OCI-LY1 (cell line): ENCODE results near the gene STAT5A.

Experiments used
- H2AFZ ChIP-seq: fragments of 200-600 bp; sonication (generic), shearing (Covaris generic); 2 replicates; pipeline ENCODE4 v1.6.0; 2014; ENCODE audit warnings: antibody characterized with exemption, mild to moderate bottlenecking, low read length
- H3F3A ChIP-seq: fragments of 200-600 bp; sonication (generic), shearing (Covaris generic); 2 replicates; pipeline ENCODE4 v1.6.0; 2014; ENCODE audit warnings: mild to moderate bottlenecking, antibody characterized with exemption, low read length, moderate library complexity; ENCODE audit not compliant: insufficient read depth
- H3K27ac ChIP-seq: fragments of 200-600 bp; sonication (generic); 2 replicates; pipeline ENCODE4 v1.5.1; 2014; ENCODE audit warnings: low read length, mixed run types, mild to moderate bottlenecking, low read depth; ENCODE audit not compliant: poor library complexity, severe bottlenecking
- H3K27me3 ChIP-seq: fragments of 200-600 bp; sonication (generic); 2 replicates; pipeline ENCODE4 v1.6.0; 2014; ENCODE audit warnings: antibody characterized with exemption, mild to moderate bottlenecking, low read length, moderate library complexity; ENCODE audit not compliant: insufficient read depth
- H3K36me3 ChIP-seq: fragments of 200-600 bp; sonication (generic); 2 replicates; pipeline ENCODE4 v1.6.1; 2014; ENCODE audit warnings: mild to moderate bottlenecking, antibody characterized with exemption, low read length, moderate library complexity, mixed read lengths; ENCODE audit not compliant: insufficient read depth
- H3K4me1 ChIP-seq: fragments of 200-600 bp; sonication (generic); 2 replicates; pipeline ENCODE4 v1.5.1; 2014; ENCODE audit warnings: mild to moderate bottlenecking, low read length, moderate library complexity; ENCODE audit not compliant: insufficient read depth, severe bottlenecking
- H3K4me2 ChIP-seq: fragments of 200-600 bp; sonication (generic), shearing (Covaris generic); 2 replicates; pipeline ENCODE4 v1.6.1; 2014; ENCODE audit warnings: low read length
- H3K4me3 ChIP-seq: fragments of 200-600 bp; sonication (generic); 2 replicates; pipeline ENCODE4 v1.5.1; 2014; ENCODE audit warnings: low read length, low read depth, mild to moderate bottlenecking, mixed read lengths; ENCODE audit not compliant: poor library complexity, severe bottlenecking
- H3K79me2 ChIP-seq: fragments of 200-600 bp; shearing (Covaris generic); 2 replicates; pipeline ENCODE4 v1.6.1; 2016; ENCODE audit warnings: mixed run types, low read length, mixed read lengths; ENCODE audit not compliant: insufficient read depth
- H3K9ac ChIP-seq: fragments of 200-600 bp; sonication (generic), shearing (Covaris generic); 2 replicates; pipeline ENCODE4 v1.6.1; 2014; ENCODE audit warnings: mild to moderate bottlenecking, low read length, mixed read lengths
- H3K9me2 ChIP-seq: fragments of 200-600 bp; sonication (generic), shearing (Covaris generic); 2 replicates; pipeline ENCODE4 v1.6.1; 2014; ENCODE audit warnings: low read depth, mild to moderate bottlenecking, low read length, mixed read lengths
- H3K9me3 ChIP-seq: fragments of 200-600 bp; shearing (Covaris generic); 2 replicates; pipeline ENCODE4 v1.6.1; 2014; ENCODE audit warnings: low read length, mixed read lengths
- H4K20me1 ChIP-seq: fragments of 200-600 bp; sonication (generic), shearing (Covaris generic); 2 replicates; pipeline ENCODE4 v1.6.0; 2016; ENCODE audit warnings: mild to moderate bottlenecking, low read length; ENCODE audit not compliant: insufficient read depth
- CTCF ChIP-seq: fragments of 200-600 bp; sonication (generic), shearing (Covaris generic); IDR thresholded peaks from 2 replicates; pipeline ENCODE4 v1.5.1; 2017; ENCODE audit warnings: mild to moderate bottlenecking, antibody characterized with exemption, low read length, moderate library complexity, mixed read lengths
- EZH2 ChIP-seq: fragments of 200-600 bp; sonication (generic), shearing (Covaris generic); IDR thresholded peaks from 2 replicates; pipeline ENCODE4 v1.8.0; 2017; ENCODE audit warnings: borderline replicate concordance, mixed run types, mild to moderate bottlenecking, antibody characterized with exemption, low read length, moderate library complexity, mixed read lengths

Gene STAT5A

DNA sequence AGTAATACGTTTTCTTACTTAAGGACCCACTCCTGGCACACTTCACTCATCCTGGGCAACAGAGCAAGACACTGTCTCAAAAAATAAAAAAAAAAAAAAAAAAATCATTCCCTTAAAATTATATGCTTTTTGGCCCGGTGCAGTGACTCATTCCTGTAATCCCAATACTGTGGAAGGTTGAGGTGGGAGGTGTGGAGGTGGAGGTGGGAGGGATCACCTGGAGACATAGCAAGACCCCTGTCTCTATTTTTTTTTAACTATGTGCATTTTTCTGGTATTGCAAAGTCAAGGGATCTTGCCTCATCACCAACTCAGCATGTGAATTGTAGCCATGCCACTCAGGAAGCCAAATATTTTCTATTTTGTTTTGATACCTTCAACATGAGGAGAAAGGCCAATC is 21.8 kb upstream of the STAT5A start:
- Histone ChIP-seq H3K9me2 (no peaks in the 10 kb centered on the region), H3K9ac (no peak overlapping the region), H3K4me3 (no peak overlapping the region), H3K36me3 (no peaks in the 10 kb centered on the region), H3K27me3 (no peaks in the 10 kb centered on the region), H3K27ac (no peak overlapping the region), H3K9me3 (no peaks in the 10 kb centered on the region), H3K79me2 (no peaks in the 10 kb centered on the region), H3F3A (no peaks in the 10 kb centered on the region), H2AFZ (no peak overlapping the region), H3K4me1 (no peaks in the 10 kb centered on the region), H4K20me1 (no peaks in the 10 kb centered on the region), H3K4me2 (no peak overlapping the region)
- no peak for TF ChIP-seq CTCF
- no peak for TF ChIP-seq EZH2

DNA sequence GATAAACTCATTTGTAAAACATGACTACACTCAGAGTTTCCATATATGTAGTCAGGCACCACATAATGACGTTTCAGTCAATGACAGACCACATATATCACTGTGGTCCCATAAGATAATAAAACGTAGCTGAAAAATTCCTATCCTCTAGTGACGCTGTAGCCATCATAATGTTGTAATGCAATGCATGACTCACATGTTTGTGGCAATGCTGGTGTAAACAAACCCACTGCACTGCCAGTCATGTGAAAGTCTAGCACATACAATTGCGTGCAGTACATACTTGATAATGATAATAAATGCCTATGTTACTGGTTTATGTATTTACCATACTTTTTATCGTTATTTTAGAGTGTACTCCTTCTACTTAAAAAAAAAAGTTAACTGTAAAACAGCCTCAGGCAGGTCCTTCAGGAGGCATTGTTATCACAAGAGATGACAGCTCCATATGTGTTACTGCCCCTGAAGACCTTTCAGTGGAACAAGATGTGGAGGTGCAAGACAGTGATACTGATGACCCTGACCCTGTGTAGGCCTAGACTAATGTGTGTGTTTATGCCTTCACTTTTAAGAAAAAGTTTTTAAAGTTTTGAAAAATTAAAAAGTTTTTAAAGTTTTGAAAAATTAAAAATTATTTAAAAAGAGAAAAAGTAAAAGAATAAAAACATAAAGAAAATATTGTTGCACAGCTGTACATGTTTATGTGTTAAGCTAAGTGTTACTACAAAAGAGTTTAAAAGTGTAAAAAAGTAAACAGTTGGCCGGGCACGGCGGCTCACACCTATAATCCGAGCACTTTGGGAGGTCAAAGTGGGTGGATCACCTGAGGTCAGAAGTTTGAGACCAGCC is 21.2 kb upstream of the STAT5A start:
- TF ChIP-seq CTCF (no peak), EZH2 (no peak)
- no peaks in the 10 kb centered on the region for H3K79me2 ChIP-seq
- H3K4me1 ChIP-seq, result no peaks in the 10 kb centered on the region
- H3K27ac ChIP-seq, result no peak overlapping the region
- no peaks in the 10 kb centered on the region for H3F3A ChIP-seq
- no peak overlapping the region for H2AFZ ChIP-seq
- H3K27me3 ChIP-seq, result no peaks in the 10 kb centered on the region
- H3K4me2 ChIP-seq, result no peak overlapping the region
- no peak overlapping the region for H3K4me3 ChIP-seq
- no peaks in the 10 kb centered on the region for H4K20me1 ChIP-seq
- no peaks in the 10 kb centered on the region for H3K36me3 ChIP-seq
- no peak overlapping the region for H3K9ac ChIP-seq
- no peaks in the 10 kb centered on the region for H3K9me2 ChIP-seq
- H3K9me3 ChIP-seq, result no peaks in the 10 kb centered on the region

- Histone ChIP-seq H3K79me2 (no peaks in the 10 kb centered on the region), H2AFZ (no peak overlapping the region), H3F3A (no peaks in the 10 kb centered on the region), H4K20me1 (no peaks in the 10 kb centered on the region), H3K4me3 (no peak overlapping the region), H3K4me1 (no peaks in the 10 kb centered on the region), H3K36me3 (no peaks in the 10 kb centered on the region), H3K9ac (no peak overlapping the region), H3K4me2 (no peak overlapping the region), H3K9me3 (no peaks in the 10 kb centered on the region), H3K27me3 (no peaks in the 10 kb centered on the region), H3K27ac (no peak overlapping the region), H3K9me2 (no peaks in the 10 kb centered on the region)
- no peak for TF ChIP-seq EZH2
- no peak for TF ChIP-seq CTCF
These were observed 20.1 kb upstream of the STAT5A start for GRCh38 chr17:42268236-42268635.
